HUES6 (cell line): ENCODE results near the gene TJP1.
"Not testable (repeated sequence)": the region's sequence is repeated elsewhere in the genome, so short reads cannot be mapped to it uniquely, and the experiment has no call there.

Experiments
- H3K27ac ChIP-seq: 2 replicates; pipeline ENCODE4 v1.7.0; 2013; ENCODE audit warnings: low read depth, mild to moderate bottlenecking, low read length, inconsistent platforms
- H3K27me3 ChIP-seq: 2 replicates; pipeline ENCODE4 v1.6.1; 2013; ENCODE audit warnings: low read length; ENCODE audit not compliant: control insufficient read depth, insufficient read depth
- H3K36me3 ChIP-seq: 2 replicates; pipeline ENCODE4 v1.6.1; 2013; ENCODE audit warnings: low read length; ENCODE audit not compliant: control insufficient read depth, insufficient read depth
- H3K4me1 ChIP-seq: 2 replicates; pipeline ENCODE4 v1.6.1; 2013; ENCODE audit warnings: low read length; ENCODE audit not compliant: control insufficient read depth, insufficient read depth
- H3K4me3 ChIP-seq: 2 replicates; pipeline ENCODE4 v1.5.1; 2013; ENCODE audit warnings: low read depth, low read length
- H3K9ac ChIP-seq: one replicate; pipeline ENCODE4 v1.6.1; 2013; ENCODE audit warnings: mild to moderate bottlenecking, low read length
- H3K9me3 ChIP-seq: 2 replicates; pipeline ENCODE4 v1.6.1; 2013; ENCODE audit warnings: low read depth, low read length; ENCODE audit not compliant: control insufficient read depth, insufficient read depth

The TJP1 gene

GRCh38 chr15:29680465-29681165 lies 141.7 kb downstream of the TJP1 start:
- H3K4me1 ChIP-seq: peaks cover 16% of the 10 kb centered on the region; the same call in 1 of the 2 replicates
- peaks cover 2% of the 10 kb centered on the region; the same call in 1 of the 2 replicates for H3K27me3 ChIP-seq
- H3K9ac ChIP-seq: no peak overlapping the region
- H3K9me3 ChIP-seq: no peaks in the 10 kb centered on the region
- H3K27ac ChIP-seq: no peak overlapping the region
- no peak overlapping the region for H3K4me3 ChIP-seq
- H3K36me3 ChIP-seq: no peaks in the 10 kb centered on the region

DNA sequence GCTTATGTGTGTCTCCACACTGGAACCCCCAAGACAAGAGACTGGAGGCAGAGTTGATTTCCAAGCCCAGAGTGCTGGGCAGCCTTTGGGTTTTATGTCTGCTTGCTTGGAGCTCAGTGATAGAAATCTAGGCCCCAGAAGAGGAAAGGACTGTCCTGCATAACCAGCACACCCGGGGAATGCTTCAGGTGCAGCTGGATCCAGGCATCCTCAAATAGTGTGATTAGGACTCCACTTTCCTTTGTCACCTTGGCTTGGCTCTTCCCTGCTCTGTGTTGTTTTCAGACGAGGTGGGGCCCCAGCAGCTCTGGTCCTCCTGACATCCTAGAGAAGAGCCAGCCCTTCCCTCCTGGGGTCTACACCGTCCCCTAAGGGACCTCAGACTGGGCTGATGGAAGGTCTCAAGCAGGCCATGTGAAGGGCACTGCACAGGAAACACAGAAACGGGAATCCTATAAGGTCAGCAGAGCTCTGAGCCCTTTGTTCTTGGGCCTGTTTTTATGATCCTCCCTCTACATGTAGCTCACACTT lies 143.7 kb downstream of the TJP1 start:
- H3K36me3 ChIP-seq: no peaks in the 10 kb centered on the region
- no peaks in the 10 kb centered on the region for H3K9me3 ChIP-seq
- H3K27ac ChIP-seq: no peak overlapping the region
- no peak overlapping the region for H3K4me3 ChIP-seq
- H3K27me3 ChIP-seq: peaks cover 3% of the 10 kb centered on the region; the same call in 1 of the 2 replicates
- H3K9ac ChIP-seq: no peak overlapping the region
- H3K4me1 ChIP-seq: peaks cover 21% of the 10 kb centered on the region; the same call in 1 of the 2 replicates

- no peaks in the 10 kb centered on the region for H3K36me3 ChIP-seq
- peaks cover 21% of the 10 kb centered on the region; the same call in 1 of the 2 replicates for H3K4me1 ChIP-seq
- no peak overlapping the region for H3K9ac ChIP-seq
- no peaks in the 10 kb centered on the region for H3K9me3 ChIP-seq
- no peak overlapping the region for H3K4me3 ChIP-seq
- H3K27ac ChIP-seq: no peak overlapping the region
- H3K27me3 ChIP-seq: peaks cover 3% of the 10 kb centered on the region; the same call in 1 of the 2 replicates
Measured at GRCh38 chr15:29677871-29678461, 144.3 kb downstream of the TJP1 start.

GRCh38 chr15:29677455-29677854 lies 144.8 kb downstream of the TJP1 start:
- Histone ChIP-seq H3K4me3 (no peak overlapping the region), H3K36me3 (no peaks in the 10 kb centered on the region)

GRCh38 chr15:29676961-29677402 lies 145.3 kb downstream of the TJP1 start:
- Histone ChIP-seq H3K27ac (no peak overlapping the region), H3K9me3 (no peaks in the 10 kb centered on the region), H3K4me1 (peaks cover 21% of the 10 kb centered on the region; the same call in 1 of the 2 replicates), H3K9ac (no peak overlapping the region), H3K4me3 (no peak overlapping the region; the same call in 1 of the 2 replicates), H3K36me3 (no peaks in the 10 kb centered on the region), H3K27me3 (peaks cover 3% of the 10 kb centered on the region; the same call in 1 of the 2 replicates)

More at GRCh38 chr15:29677455-29677854, 144.8 kb downstream of the TJP1 start:
- Histone ChIP-seq H3K27ac (no peak overlapping the region), H3K4me1 (peaks cover 21% of the 10 kb centered on the region; the same call in 1 of the 2 replicates), H3K9ac (no peak overlapping the region), H3K9me3 (no peaks in the 10 kb centered on the region), H3K27me3 (peaks cover 3% of the 10 kb centered on the region; the same call in 1 of the 2 replicates)

- not testable (repeated sequence) for H3K36me3 ChIP-seq, H3K27me3 ChIP-seq, H3K27ac ChIP-seq, H3K9me3 ChIP-seq, H3K4me3 ChIP-seq, H3K9ac ChIP-seq
- H3K4me1 ChIP-seq: peaks cover 24% of the 10 kb centered on the region
Measured at GRCh38 chr15:29676374-29676960, 145.8 kb downstream of the TJP1 start.

GRCh38 chr15:29675791-29676301 lies 146.4 kb downstream of the TJP1 start:
- H3K9ac ChIP-seq: peak overlapping the region; percentile 56

DNA sequence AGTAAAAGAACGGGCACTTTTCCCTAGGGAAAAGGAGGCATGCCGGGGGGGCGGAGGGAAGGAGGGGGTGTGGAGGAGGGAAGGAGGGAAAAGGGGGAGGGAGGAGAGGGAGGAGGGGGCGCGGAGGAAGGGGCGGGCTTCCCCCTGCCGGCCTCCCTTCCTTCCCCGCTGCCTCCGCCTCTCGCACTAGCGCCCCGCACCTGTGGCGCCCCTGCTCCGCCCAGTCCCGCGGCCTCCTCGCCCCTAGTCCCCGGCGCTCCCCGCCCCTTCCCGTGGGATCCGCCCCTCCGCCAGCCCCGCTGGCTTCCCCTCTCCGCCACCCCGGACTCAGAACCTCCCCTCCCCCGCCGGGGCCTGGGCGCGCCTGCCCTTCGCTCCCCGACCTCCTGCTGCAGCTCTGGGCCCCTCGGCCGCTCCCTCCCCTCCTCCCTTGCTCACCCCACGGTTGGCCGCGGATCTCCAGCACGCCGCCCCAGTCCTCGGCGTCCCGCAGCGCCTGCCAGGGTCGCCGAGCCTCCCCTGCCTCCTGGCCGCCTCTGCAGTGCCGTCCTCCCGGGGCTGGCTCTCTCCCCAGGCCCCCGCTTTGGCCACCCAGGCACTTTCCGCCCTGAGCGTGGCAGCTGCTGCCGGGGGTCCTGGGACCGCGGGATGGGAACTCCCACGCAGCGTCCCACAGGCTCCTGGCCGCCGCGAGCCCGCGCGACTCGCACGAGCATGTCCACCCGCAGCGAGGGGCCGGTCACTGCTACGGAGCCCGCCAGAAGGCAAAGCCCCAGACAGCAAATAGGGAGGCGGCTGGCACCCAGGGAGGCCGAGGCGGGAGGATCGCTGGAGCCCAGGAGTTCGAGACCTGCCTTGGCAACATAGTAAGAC lies 147.4 kb downstream of the TJP1 start:
- H3K4me1 ChIP-seq: peaks cover 25% of the 10 kb centered on the region
- peaks cover 3% of the 10 kb centered on the region; the same call in 1 of the 2 replicates for H3K27me3 ChIP-seq
- no peaks in the 10 kb centered on the region for H3K9me3 ChIP-seq
- no peak overlapping the region for H3K27ac ChIP-seq
- H3K4me3 ChIP-seq: peak overlapping the region; percentile 92
- H3K9ac ChIP-seq: peak overlapping the region; percentile 63
- no peaks in the 10 kb centered on the region for H3K36me3 ChIP-seq

More at GRCh38 chr15:29675791-29676301, 146.4 kb downstream of the TJP1 start:
- Histone ChIP-seq H3K4me3 (peak overlapping the region; percentile 92), H3K9me3 (no peaks in the 10 kb centered on the region), H3K4me1 (peaks cover 25% of the 10 kb centered on the region), H3K27ac (no peak overlapping the region), H3K27me3 (peaks cover 3% of the 10 kb centered on the region; the same call in 1 of the 2 replicates), H3K36me3 (no peaks in the 10 kb centered on the region)

DNA sequence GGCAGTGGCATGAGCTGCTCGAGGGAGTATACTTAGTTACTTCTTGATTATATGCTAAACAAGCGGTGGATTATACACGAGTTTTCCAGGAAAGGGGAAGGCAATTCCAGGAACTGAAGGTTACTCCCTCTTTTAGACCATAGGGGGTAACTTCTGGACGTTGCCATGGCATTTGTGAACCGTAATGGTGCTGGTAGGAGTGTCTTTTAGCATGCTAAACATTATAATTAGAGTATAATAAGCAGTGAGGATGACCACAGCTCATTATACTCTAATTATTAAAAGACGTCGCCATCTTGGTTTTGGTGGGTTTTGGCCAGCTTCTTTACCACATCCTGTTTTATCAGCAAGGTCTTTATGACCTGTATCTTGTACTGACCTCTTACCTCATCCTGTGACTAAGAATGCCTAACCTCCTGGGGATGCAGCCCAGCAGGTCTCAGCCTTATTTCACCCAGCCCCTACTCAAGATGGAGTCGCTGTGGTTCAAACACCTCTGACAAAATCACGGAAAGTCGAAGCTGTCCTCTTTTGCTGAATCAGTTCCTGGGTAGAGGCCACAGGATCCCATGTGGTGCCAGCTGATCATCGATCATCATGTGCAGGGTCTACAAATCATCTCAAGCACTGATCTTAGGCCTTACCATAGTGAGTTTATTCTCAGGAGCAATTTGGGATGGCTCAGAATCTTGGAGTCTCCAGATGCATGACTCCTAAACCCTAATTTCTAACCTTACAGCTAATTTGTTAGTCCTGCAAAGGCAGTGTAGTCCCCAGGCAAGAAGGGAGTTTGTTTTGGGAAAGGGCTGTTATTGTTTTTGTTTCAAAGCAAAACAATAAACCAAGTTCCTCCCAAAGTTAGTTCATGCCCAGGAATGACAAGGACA lies 149.1 kb downstream of the TJP1 start:
- Histone ChIP-seq H3K9me3 (no peaks in the 10 kb centered on the region), H3K9ac (no peak overlapping the region), H3K4me1 (peaks cover 25% of the 10 kb centered on the region), H3K27me3 (peaks cover 3% of the 10 kb centered on the region; the same call in 1 of the 2 replicates), H3K4me3 (no peak overlapping the region), H3K36me3 (no peaks in the 10 kb centered on the region), H3K27ac (no peak overlapping the region)
